SK-N-SH (cell line): ENCODE measurements around the gene MS4A18. TPM values are rescaled to one million over a fixed set of nuclear protein-coding genes. Genes with fewer than 3 reads are reported as not detected.

Experiments
- CTCF ChIA-PET: fragments of 300-600, 350-600 bp; formaldehyde crosslinking; extraction: SDS; loops from one replicate; lab custom pipeline; 2021; lab: Yijun Ruan, JAX
- POLR2A ChIA-PET: fragments of 350-600 bp; sonication (Branson Sonifier 250); formaldehyde crosslinking; extraction: SDS; loops from one replicate; lab custom pipeline; 2020; ENCODE audit warnings: antibody characterized with exemption, inconsistent platforms; lab: Yijun Ruan, JAX
- DNase-seq: peaks from one replicate; pipeline ENCODE4 v3.0.0; 2012
- H2AFZ ChIP-seq: fragments of 200-600 bp; sonication (generic); 2 replicates; pipeline ENCODE4 v1.8.1; 2016; ENCODE audit warnings: antibody characterized with exemption, mild to moderate bottlenecking, low read depth
- H3F3A ChIP-seq: fragments of 200-600 bp; sonication (generic); replicated peaks from 2 replicates; pipeline ENCODE3; 2016; ENCODE audit warnings: antibody characterized with exemption, mild to moderate bottlenecking; ENCODE audit not compliant: insufficient read depth
- H3K27ac ChIP-seq, 2 experiments: fragments of 200-500 bp in 1 of 2; fragments of 200-600 bp in 1 of 2; sonication (Bioruptor generic) in 1 of 2; sonication (generic), shearing (Covaris generic) in 1 of 2; 2 replicates each; pipeline versions ENCODE4 v1.5.1 to v1.6.1; 2014 to 2016; ENCODE audit warnings: low read depth in 2 of 2, inconsistent platforms in 1 of 2, low read length in 1 of 2, mild to moderate bottlenecking in 1 of 2, mixed read lengths in 1 of 2
- H3K27me3 ChIP-seq: fragments of 200-600 bp; sonication (generic), shearing (Covaris generic); 2 replicates; pipeline ENCODE4 v1.6.1; 2016; ENCODE audit warnings: mixed run types; ENCODE audit not compliant: insufficient read depth
- H3K36me3 ChIP-seq, 2 experiments: fragments of 200-500 bp in 1 of 2; fragments of 200-600 bp in 1 of 2; sonication (Bioruptor generic) in 1 of 2; sonication (generic) in 1 of 2; replicated peaks in 1 of 2; 2 replicates each; pipeline versions ENCODE3 to v1.5.1; 2014 to 2016; ENCODE audit warnings: low read length in 1 of 2, mild to moderate bottlenecking in 1 of 2; ENCODE audit not compliant: insufficient read depth in 2 of 2, control insufficient read depth in 1 of 2
- H3K4me1 ChIP-seq, 2 experiments: fragments of 200-500 bp in 1 of 2; fragments of 200-600 bp in 1 of 2; sonication (Bioruptor generic) in 1 of 2; sonication (generic), shearing (Covaris generic) in 1 of 2; 2 replicates each; pipeline versions ENCODE4 v1.5.1 to v1.6.1; 2014 to 2016; ENCODE audit warnings: low read depth in 1 of 2, low read length in 1 of 2, mixed run types in 1 of 2; ENCODE audit not compliant: insufficient read depth in 2 of 2, control insufficient read depth in 1 of 2
- H3K4me2 ChIP-seq: fragments of 200-600 bp; sonication (generic), shearing (Covaris generic); 2 replicates; pipeline ENCODE4 v1.6.1; 2017; ENCODE audit warnings: mixed run types
- H3K4me3 ChIP-seq, 2 experiments: fragments of 200-500 bp in 1 of 2; fragments of 200-600 bp in 1 of 2; sonication (Bioruptor generic) in 1 of 2; sonication (generic), shearing (Covaris generic) in 1 of 2; 2 replicates each; pipeline versions ENCODE4 v1.5.1 to v1.8.1; 2014 to 2016; ENCODE audit warnings: low read depth in 2 of 2, inconsistent platforms in 1 of 2, low read length in 1 of 2, mild to moderate bottlenecking in 1 of 2, mixed read lengths in 1 of 2, moderate library complexity in 1 of 2
- H3K79me2 ChIP-seq: fragments of 200-600 bp; sonication (generic); 2 replicates; pipeline ENCODE4 v1.8.1; 2017; ENCODE audit warnings: mild to moderate bottlenecking; ENCODE audit not compliant: insufficient read depth
- H3K9ac ChIP-seq: fragments of 200-600 bp; sonication (generic); 2 replicates; pipeline ENCODE4 v1.6.1; 2017; ENCODE audit warnings: mixed run types
- H3K9me2 ChIP-seq: fragments of 200-600 bp; sonication (generic); 2 replicates; pipeline ENCODE4 v1.6.1; 2017; ENCODE audit warnings: mixed run types
- H3K9me3 ChIP-seq: fragments of 200-600 bp; sonication (generic); 2 replicates; pipeline ENCODE4 v1.6.1; 2017; ENCODE audit warnings: mixed run types, mild to moderate bottlenecking, moderate library complexity
- H4K20me1 ChIP-seq: fragments of 200-600 bp; sonication (generic); 2 replicates; pipeline ENCODE4 v1.6.1; 2017; ENCODE audit warnings: mild to moderate bottlenecking, mixed run types; ENCODE audit not compliant: insufficient read depth
- CHD2 ChIP-seq: fragments of 150-350 bp; IDR thresholded peaks from 2 replicates; pipeline ENCODE4 v1.6.1; 2018; ENCODE audit warnings: low read length; ENCODE audit not compliant: partially characterized antibody
- CTCF ChIP-seq: fragments of 200-600 bp; sonication (generic); IDR thresholded peaks from 2 replicates; pipeline ENCODE4 v1.6.1; 2017; ENCODE audit warnings: antibody characterized with exemption, mild to moderate bottlenecking, moderate library complexity
- EP300 ChIP-seq, 2 experiments: IDR thresholded peaks; 2 replicates each; pipeline versions ENCODE4 v1.4.0 to v1.6.1; 2012; ENCODE audit warnings: borderline replicate concordance in 1 of 2, low read depth in 1 of 2, low read length in 1 of 2
- EZH2phosphoT487 ChIP-seq: fragments of 200-600 bp; sonication (generic); IDR thresholded peaks from 2 replicates; pipeline ENCODE4 v1.6.1; 2017; ENCODE audit warnings: low read depth, mixed run types, mild to moderate bottlenecking, antibody characterized with exemption, moderate library complexity, borderline replicate concordance
- GABPA ChIP-seq: IDR thresholded peaks from 2 replicates; pipeline ENCODE4 v1.4.0; 2012; ENCODE audit warnings: low read depth, mild to moderate bottlenecking
- GATA2 ChIP-seq: sonication (generic); formaldehyde crosslinking; IDR thresholded peaks from 2 replicates; pipeline ENCODE4 v1.5.0; 2020; ENCODE audit warnings: mild to moderate bottlenecking, missing genetic modification reagents
- IRF3 ChIP-seq: fragments of 150-350 bp; IDR thresholded peaks from 2 replicates; pipeline ENCODE4 v1.6.1; 2016; ENCODE audit warnings: mild to moderate bottlenecking, low read depth, low read length
- MXI1 ChIP-seq: IDR thresholded peaks from 2 replicates; pipeline ENCODE4 v1.6.1; 2012; ENCODE audit warnings: mild to moderate bottlenecking, low read depth, low read length, improper control_type of control experiment
- NFIC ChIP-seq: IDR thresholded peaks from 2 replicates; pipeline ENCODE4 v1.4.0; 2012; ENCODE audit warnings: borderline replicate concordance
- NRF1 ChIP-seq: IDR thresholded peaks from 2 replicates; pipeline ENCODE4 v1.6.1; 2012; ENCODE audit warnings: low read depth, mild to moderate bottlenecking, low read length
- PBX3 ChIP-seq: IDR thresholded peaks from 2 replicates; pipeline ENCODE4; 2012
- POLR2AphosphoS5 ChIP-seq: IDR thresholded peaks from 2 replicates; pipeline ENCODE4 v1.6.1; 2012; ENCODE audit warnings: low read depth, low read length
- RCOR1 ChIP-seq: fragments of 150-350 bp; IDR thresholded peaks from 2 replicates; pipeline ENCODE4 v1.6.1; 2017; ENCODE audit warnings: antibody characterized with exemption, low read length
- RFX5 ChIP-seq: IDR thresholded peaks from 2 replicates; pipeline ENCODE4 v1.6.1; 2012; ENCODE audit warnings: mild to moderate bottlenecking, improper control_type of control experiment, low read length
- RXRA ChIP-seq: IDR thresholded peaks from 2 replicates; pipeline ENCODE4 v1.4.0; 2012; ENCODE audit warnings: low read depth, mild to moderate bottlenecking, borderline replicate concordance
- SIN3A ChIP-seq: IDR thresholded peaks from 2 replicates; pipeline ENCODE4 v1.6.1; 2012; ENCODE audit warnings: low read depth, mild to moderate bottlenecking, low read length, moderate library complexity, borderline replicate concordance
- SMC3 ChIP-seq: IDR thresholded peaks from 2 replicates; pipeline ENCODE4 v1.6.1; 2012; ENCODE audit warnings: low read depth, low read length, improper control_type of control experiment
- TAF1 ChIP-seq: IDR thresholded peaks from 2 replicates; pipeline ENCODE4 v1.6.1; 2012; ENCODE audit warnings: low read depth, mild to moderate bottlenecking, low read length, moderate library complexity, borderline replicate concordance
- TCF12 ChIP-seq: IDR thresholded peaks from 2 replicates; pipeline ENCODE4 v1.4.0; 2012
- TEAD4 ChIP-seq: IDR thresholded peaks from 2 replicates; pipeline ENCODE4 v1.4.0; 2012; ENCODE audit warnings: mild to moderate bottlenecking, borderline replicate concordance; ENCODE audit not compliant: insufficient read depth
- USF2 ChIP-seq: fragments of 150-350 bp; IDR thresholded peaks from 2 replicates; pipeline ENCODE4 v1.6.1; 2017; ENCODE audit warnings: antibody characterized with exemption, low read length, low read depth, borderline replicate concordance
- YY1 ChIP-seq: IDR thresholded peaks from 2 replicates; pipeline ENCODE4 v1.4.0; 2012; ENCODE audit warnings: low read depth, mild to moderate bottlenecking
- WGBS: methylation state at CpG from one replicate; pipeline ENCODE4 v1.1.6; 2017; ENCODE audit warnings: low lambda C conversion rate; 5-methylcytosine and 5-hydroxymethylcytosine counted together
- polyA plus RNA-seq, 3 experiments: library from polyadenylated mRNA; depleted of rRNA; stranded (reverse); fragments of >200 nt; gene quantifications; 2 replicates each; pipeline ENCODE4 v1.2.3, GENCODE V29; 2012

The MS4A18 gene
- polyA plus RNA-seq, 1 of the 3 experiments (the other 2 are of a cell fraction), result not detected

- TF ChIP-seq CHD2 (no peak), RXRA (no peak), TCF12 (no peak), GATA2 (no peak), EZH2phosphoT487 (no peak), TAF1 (no peak), IRF3 (no peak), MXI1 (no peak)
Observed at GRCh38 chr11:60774726-60775125, 50.2 kb downstream of the MS4A18 start (continued).

- WGBS, result 19% methylated on average over 13 of the region's 15 CpGs
- H3K4me2 ChIP-seq, result no peak overlapping the region
- H3K4me3 ChIP-seq, result peak overlapping the region in 1 of 2 experiments; percentile 45; a peak in 1 of 4 replicates
- H3K9ac ChIP-seq, result no peak overlapping the region
- no peak overlapping the region for H2AFZ ChIP-seq
- no peaks in the 10 kb centered on the region for H3K79me2 ChIP-seq
- DNase-seq, result peak; percentile 85
- H3K9me3 ChIP-seq, result no peaks in the 10 kb centered on the region
- H3K4me1 ChIP-seq, result peaks cover 3 to 6% of the 10 kb centered on the region in 2 experiments; a peak in 2 of 4 replicates
- ChIA-PET CTCF (interaction anchor here (0.5 to 7.3 kb wide), 32 partner anchors 9 to 610 kb away, joined by 3 to 67 read pairs (median 4); partner anchors contain the start of genes PTGDR2 and TMEM109), POLR2A (no interaction called here)
- no peaks in the 10 kb centered on the region for H3K27me3 ChIP-seq
- no peaks in the 10 kb centered on the region for H3F3A ChIP-seq
- no peaks in the 10 kb centered on the region for H3K36me3 ChIP-seq
- no peak overlapping the region for H3K27ac ChIP-seq
- H4K20me1 ChIP-seq, result no peaks in the 10 kb centered on the region
- no peaks in the 10 kb centered on the region for H3K9me2 ChIP-seq
- TF ChIP-seq NRF1 (no peak), YY1 (no peak), RFX5 (no peak), GABPA (no peak), CHD2 (no peak), IRF3 (no peak), EZH2phosphoT487 (no peak), PBX3 (no peak), GATA2 (no peak), TCF12 (no peak), NFIC (no peak), RXRA (no peak), SMC3 (peak; percentile 64), EP300 (IDR thresholded peaks at IDR 0.05; ENCODE audit: borderline replicate concordance in 1 of 2, low read depth in 1 of 2, low read length in 1 of 2) (no peak), RCOR1 (no peak), CTCF (peak; percentile 94), POLR2AphosphoS5 (no peak), SIN3A (no peak), TEAD4 (no peak), USF2 (no peak)
Observed at GRCh38 chr11:60775420-60775961, 51.0 kb downstream of the MS4A18 start.
